Neural cell (in vitro differentiated cells): ENCODE data around the gene FDXACB1.

Experiments used
- CTCF ChIP-seq: fragments of 450-650 bp; IDR thresholded peaks from 2 replicates; pipeline ENCODE4 v1.5.1; 2014; ENCODE audit warnings: antibody characterized with exemption, mild to moderate bottlenecking, moderate library complexity; ENCODE audit not compliant: poor library complexity, severe bottlenecking
- EP300 ChIP-seq: fragments of 450-650 bp; conservative IDR thresholded peaks from 2 replicates; pipeline ENCODE4 v1.6.1; 2014; ENCODE audit warnings: antibody characterized with exemption, mild to moderate bottlenecking, moderate library complexity; ENCODE audit not compliant: poor library complexity, severe bottlenecking
- POLR2AphosphoS5 ChIP-seq: IDR thresholded peaks from 2 replicates; pipeline ENCODE4 v1.6.1; 2012
- RAD21 ChIP-seq: fragments of 450-650 bp; conservative IDR thresholded peaks from 2 replicates; pipeline ENCODE4 v1.6.1; 2014; ENCODE audit warnings: antibody characterized with exemption, mild to moderate bottlenecking, moderate library complexity
- REST ChIP-seq: IDR thresholded peaks from 2 replicates; pipeline ENCODE4 v1.6.1; 2012; ENCODE audit warnings: borderline replicate concordance
- SMC3 ChIP-seq: fragments of 450-650 bp; conservative IDR thresholded peaks from 2 replicates; pipeline ENCODE4 v1.6.1; 2014; ENCODE audit warnings: antibody characterized with exemption, mild to moderate bottlenecking, moderate library complexity; ENCODE audit not compliant: poor library complexity

- no peak for TF ChIP-seq POLR2AphosphoS5
- no peak for TF ChIP-seq CTCF
- no peak for TF ChIP-seq REST
- no peak for TF ChIP-seq SMC3
- no peak for TF ChIP-seq EP300
- no peak for TF ChIP-seq RAD21
These were observed 35.3 kb downstream of the FDXACB1 start for GRCh38 chr11:111843661-111844060.
